ENCODE results near the gene SOD1.
"Not testable (repeated sequence)": the region's sequence is repeated elsewhere in the genome, so short reads cannot be mapped to it uniquely, and the experiment has no call there.

The SOD1 gene
- total RNA-seq, result 123 to 378 (median 167) reads per million in 3 experiments

GRCh38 chr21:31659536-31660258 lies at the start of gene SOD1:
Gene SOD1, plus strand, starts transcription at chr21:31659693. Its CDS starts 77 bp downstream, at chr21:31659770.
- DNase-seq, result peak; percentile 95

GRCh38 chr21:31611445-31611844 lies 48.0 kb upstream of the SOD1 start:
- no peak for DNase-seq

- no peak for DNase-seq
These were observed 46.4 kb upstream of the SOD1 start for GRCh38 chr21:31612894-31613785.

- no peak for DNase-seq
These were observed 44.8 kb upstream of the SOD1 start for GRCh38 chr21:31614705-31615104.

GRCh38 chr21:31616216-31616615 lies 43.3 kb upstream of the SOD1 start:
- no peak for DNase-seq

- no peak for DNase-seq
These were observed 40.6 kb upstream of the SOD1 start for GRCh38 chr21:31618696-31619430.

- DNase-seq, result no peak
These were observed 37.1 kb upstream of the SOD1 start for GRCh38 chr21:31622397-31622796.

- no peak for DNase-seq
These were observed 35.8 kb upstream of the SOD1 start for GRCh38 chr21:31623664-31624063.

GRCh38 chr21:31624181-31624580 lies 35.3 kb upstream of the SOD1 start:
- no peak for DNase-seq

GRCh38 chr21:31624961-31625491 lies 34.5 kb upstream of the SOD1 start:
- DNase-seq, result no peak

GRCh38 chr21:31629972-31630711 lies 29.4 kb upstream of the SOD1 start:
- no peak for DNase-seq

- not testable (repeated sequence) for DNase-seq
These were observed 27.6 kb upstream of the SOD1 start for GRCh38 chr21:31631881-31632280.

GRCh38 chr21:31634993-31635392 lies 24.5 kb upstream of the SOD1 start:
- DNase-seq, result no peak

GRCh38 chr21:31636874-31637273 lies 22.6 kb upstream of the SOD1 start:
- no peak for DNase-seq

- no peak for DNase-seq
These were observed 18.0 kb upstream of the SOD1 start for GRCh38 chr21:31641416-31641922.

GRCh38 chr21:31644643-31645042 lies 14.8 kb upstream of the SOD1 start:
- DNase-seq, result no peak

GRCh38 chr21:31647650-31648049 lies 11.8 kb upstream of the SOD1 start:
- no peak for DNase-seq

- DNase-seq, result no peak
These were observed 8.6 kb upstream of the SOD1 start for GRCh38 chr21:31650930-31651329.

- not testable (repeated sequence) for DNase-seq
These were observed 8.0 kb upstream of the SOD1 start for GRCh38 chr21:31651491-31651890.

- no peak for DNase-seq
These were observed 5.2 kb upstream of the SOD1 start for GRCh38 chr21:31654340-31654739.

- DNase-seq, result peak; percentile 12
These were observed 4.5 kb upstream of the SOD1 start for GRCh38 chr21:31654821-31655580.
